Left lung (tissue), 10 donors: ENCODE data around the gene EVA1A. TPM values are rescaled to one million over a fixed set of nuclear protein-coding genes. Genes with fewer than 3 reads are reported as not detected.
A peak's percentile ranks its signal among the peaks of the same experiment; 100 is the strongest.

Experiments
- ATAC-seq: fragments of 200-7000 bp; cut with Tn5 transposase; one replicate; pipeline ENCODE4 v1.9.1; 2020; ENCODE audit warnings: moderate library complexity
- DNase-seq, 4 donors: peaks; one replicate each; pipeline ENCODE4 v3.0.0-alpha.2; 2013 to 2020
- H3K27ac ChIP-seq, 2 donors: fragments of 200-600 bp; sonication (generic) in 1 of 2; one replicate each; pipeline versions ENCODE4 v1.5.0 to v1.8.0; 2020 to 2021
- H3K27me3 ChIP-seq, 2 donors: fragments of 200-600 bp; sonication (generic) in 1 of 2; one replicate each; pipeline versions ENCODE4 v1.5.0 to v1.8.0; 2020 to 2021
- H3K36me3 ChIP-seq, 2 donors: fragments of 200-600 bp; sonication (generic) in 1 of 2; one replicate each; pipeline versions ENCODE4 v1.5.0 to v1.8.0; 2020 to 2021
- H3K4me1 ChIP-seq, 2 donors: fragments of 200-600 bp; one replicate each; pipeline ENCODE4 v1.8.0; 2021
- H3K4me3 ChIP-seq, 2 donors: fragments of 200-600 bp; sonication (generic) in 1 of 2; one replicate each; pipeline versions ENCODE4 v1.5.0 to v1.8.0; 2020 to 2021; ENCODE audit warnings: mild to moderate bottlenecking in 1 of 2
- H3K9me3 ChIP-seq, 2 donors: fragments of 200-600 bp; sonication (generic) in 1 of 2; one replicate each; pipeline versions ENCODE4 v1.5.0 to v1.8.0; 2020 to 2021
- intact Hi-C, 2 donors: fragments of 100-400 bp; cut with DNase I; formaldehyde crosslinking; loops; one replicate each; pipeline versions ENCODE4 v1.11.2 to v1.14.2; 2022
- polyA plus RNA-seq, 6 donors: library from polyadenylated mRNA; unstranded; fragments of 120-200 nt; gene quantifications; one replicate each; pipeline ENCODE4 v1.2.1, GENCODE V29; 2013; ENCODE audit not compliant: insufficient read length in 6 of 6
- total RNA-seq, 2 donors: library from RNA; stranded (reverse); fragmentation: NEBNext Ultra II Directional; extraction: Animal tissue kit (Norgen Biotek cat#: 25700); gene quantifications; one replicate each; pipeline ENCODE4 v1.2.1, GENCODE V29; 2021
- TF ChIP-seq, protein P1 (sequence below), 2 donors: fragments of 200-600 bp; sonication (generic) in 1 of 2; IDR thresholded peaks; one replicate each; pipeline versions ENCODE4 v1.5.0 to v1.8.0; 2021; ENCODE audit warnings: antibody characterized with exemption in 2 of 2
- donor health status: DM: no; HTN: yes; CAD: no.
- donor health status: DM: no; HTN: no; CAD: no.

The EVA1A gene
- total and polyA plus RNA-seq, 8 donors, result 23.2 to 54.7 (median 34.2) TPM

DNA sequence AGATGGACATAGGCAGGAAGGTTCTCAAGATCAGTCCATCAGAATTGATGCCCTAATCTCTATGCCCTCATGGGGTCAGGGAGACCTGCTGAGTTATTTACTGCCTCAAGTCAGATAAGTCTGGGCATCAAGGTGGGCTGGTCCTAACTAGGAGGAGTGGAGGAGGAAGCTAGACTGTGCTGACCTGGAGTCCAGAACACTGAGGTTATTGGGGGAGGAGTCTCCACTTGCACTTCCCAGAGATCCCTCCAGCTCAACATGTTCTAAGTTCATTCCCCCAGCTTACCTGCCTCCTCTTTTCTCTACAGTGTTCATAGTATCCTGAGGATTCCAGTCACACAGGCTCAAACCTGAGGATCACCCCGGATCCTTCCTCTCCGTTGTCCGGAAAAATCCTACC, 19.3 kb downstream of the EVA1A start:
- Histone ChIP-seq H3K4me3 (no peak overlapping the region), H3K27me3 (no peaks in the 10 kb centered on the region), H3K36me3 (no peaks in the 10 kb centered on the region), H3K9me3 (no peaks in the 10 kb centered on the region), H3K4me1 (no peaks in the 10 kb centered on the region), H3K27ac (no peak overlapping the region)
- TF ChIP-seq, protein P1, sequence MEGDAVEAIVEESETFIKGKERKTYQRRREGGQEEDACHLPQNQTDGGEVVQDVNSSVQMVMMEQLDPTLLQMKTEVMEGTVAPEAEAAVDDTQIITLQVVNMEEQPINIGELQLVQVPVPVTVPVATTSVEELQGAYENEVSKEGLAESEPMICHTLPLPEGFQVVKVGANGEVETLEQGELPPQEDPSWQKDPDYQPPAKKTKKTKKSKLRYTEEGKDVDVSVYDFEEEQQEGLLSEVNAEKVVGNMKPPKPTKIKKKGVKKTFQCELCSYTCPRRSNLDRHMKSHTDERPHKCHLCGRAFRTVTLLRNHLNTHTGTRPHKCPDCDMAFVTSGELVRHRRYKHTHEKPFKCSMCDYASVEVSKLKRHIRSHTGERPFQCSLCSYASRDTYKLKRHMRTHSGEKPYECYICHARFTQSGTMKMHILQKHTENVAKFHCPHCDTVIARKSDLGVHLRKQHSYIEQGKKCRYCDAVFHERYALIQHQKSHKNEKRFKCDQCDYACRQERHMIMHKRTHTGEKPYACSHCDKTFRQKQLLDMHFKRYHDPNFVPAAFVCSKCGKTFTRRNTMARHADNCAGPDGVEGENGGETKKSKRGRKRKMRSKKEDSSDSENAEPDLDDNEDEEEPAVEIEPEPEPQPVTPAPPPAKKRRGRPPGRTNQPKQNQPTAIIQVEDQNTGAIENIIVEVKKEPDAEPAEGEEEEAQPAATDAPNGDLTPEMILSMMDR (IDR thresholded peaks at IDR 0.05), result no peak
- no peak for ATAC-seq
- intact Hi-C loops, result no loop called here
- no peak for DNase-seq

DNA sequence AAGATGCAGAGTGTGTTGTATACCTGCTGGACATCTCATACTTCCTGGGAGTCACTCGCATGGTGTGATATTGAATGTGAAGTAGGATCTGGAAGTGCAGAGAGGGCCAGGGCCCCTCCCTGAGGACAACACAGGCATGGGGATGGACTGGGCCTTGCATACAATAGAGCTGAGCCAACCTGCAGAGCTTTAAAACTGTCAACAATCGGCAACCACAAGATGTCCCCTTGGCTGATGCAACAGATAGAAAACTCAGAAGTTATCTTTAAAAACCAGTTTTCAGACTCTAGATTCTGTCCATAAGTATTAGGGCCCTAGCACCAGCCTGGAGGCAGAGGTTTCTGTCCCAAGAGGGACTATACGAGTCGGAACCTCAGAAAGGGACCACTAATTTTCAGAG, 19.7 kb downstream of the EVA1A start:
- TF ChIP-seq, protein P1 (IDR thresholded peaks at IDR 0.05), result no peak
- no peaks in the 10 kb centered on the region for H3K36me3 ChIP-seq
- no peak for ATAC-seq

DNA sequence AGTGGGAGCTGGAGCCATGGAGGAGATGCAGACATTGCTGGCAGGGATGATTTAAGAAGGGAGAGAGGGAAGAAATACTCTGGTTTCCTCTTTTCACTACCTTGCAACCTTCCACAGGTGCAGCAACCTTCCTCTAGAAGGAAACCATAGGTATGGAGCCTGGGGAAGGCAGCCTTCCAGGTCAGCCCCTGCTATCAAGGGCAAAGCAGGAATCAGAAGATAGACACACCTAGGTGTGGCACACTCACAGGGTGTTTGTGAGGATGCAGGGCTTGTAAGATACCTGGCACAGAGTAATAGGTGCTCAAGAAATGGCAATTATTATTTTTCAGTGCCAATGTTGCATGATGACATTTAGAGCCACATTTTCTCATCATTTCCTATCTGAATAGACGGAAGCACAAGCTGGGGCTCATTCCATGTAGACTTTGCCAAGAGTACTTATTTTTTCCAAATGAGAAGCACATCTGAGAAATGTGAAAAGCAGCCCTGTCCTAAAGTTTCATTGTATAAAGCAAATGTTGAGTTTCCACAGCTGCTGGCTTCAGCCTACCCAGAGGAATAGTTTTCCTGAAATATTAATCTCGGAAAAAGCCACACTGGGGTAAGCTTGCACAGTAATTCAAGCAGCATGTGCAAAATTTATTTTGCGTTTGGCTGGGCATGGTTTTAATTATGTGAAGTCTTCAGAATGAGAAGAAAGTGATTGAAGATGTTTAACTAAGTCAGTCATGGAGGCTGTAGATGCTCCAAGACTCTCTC, 20.6 kb downstream of the EVA1A start:
- H3K9me3 ChIP-seq, result no peaks in the 10 kb centered on the region
- no peaks in the 10 kb centered on the region for H3K27me3 ChIP-seq
- no peaks in the 10 kb centered on the region for H3K36me3 ChIP-seq
- no peak overlapping the region for H3K27ac ChIP-seq
- H3K4me3 ChIP-seq, result no peak overlapping the region
- no peak for ATAC-seq
- intact Hi-C loops, result no loop called here
- TF ChIP-seq, protein P1 (IDR thresholded peaks at IDR 0.05), result no peak
- H3K4me1 ChIP-seq, result no peaks in the 10 kb centered on the region
- peak in 2 of 4 donors; percentile 87 to 92 for DNase-seq

More for the DNA sequence above, 19.7 kb downstream of the EVA1A start:
- no peak for DNase-seq
- no peak overlapping the region for H3K27ac ChIP-seq
- H3K27me3 ChIP-seq, result no peaks in the 10 kb centered on the region
- no peak overlapping the region for H3K4me3 ChIP-seq
- intact Hi-C loops, result no loop called here
- H3K4me1 ChIP-seq, result no peaks in the 10 kb centered on the region
- H3K9me3 ChIP-seq, result no peaks in the 10 kb centered on the region

DNA sequence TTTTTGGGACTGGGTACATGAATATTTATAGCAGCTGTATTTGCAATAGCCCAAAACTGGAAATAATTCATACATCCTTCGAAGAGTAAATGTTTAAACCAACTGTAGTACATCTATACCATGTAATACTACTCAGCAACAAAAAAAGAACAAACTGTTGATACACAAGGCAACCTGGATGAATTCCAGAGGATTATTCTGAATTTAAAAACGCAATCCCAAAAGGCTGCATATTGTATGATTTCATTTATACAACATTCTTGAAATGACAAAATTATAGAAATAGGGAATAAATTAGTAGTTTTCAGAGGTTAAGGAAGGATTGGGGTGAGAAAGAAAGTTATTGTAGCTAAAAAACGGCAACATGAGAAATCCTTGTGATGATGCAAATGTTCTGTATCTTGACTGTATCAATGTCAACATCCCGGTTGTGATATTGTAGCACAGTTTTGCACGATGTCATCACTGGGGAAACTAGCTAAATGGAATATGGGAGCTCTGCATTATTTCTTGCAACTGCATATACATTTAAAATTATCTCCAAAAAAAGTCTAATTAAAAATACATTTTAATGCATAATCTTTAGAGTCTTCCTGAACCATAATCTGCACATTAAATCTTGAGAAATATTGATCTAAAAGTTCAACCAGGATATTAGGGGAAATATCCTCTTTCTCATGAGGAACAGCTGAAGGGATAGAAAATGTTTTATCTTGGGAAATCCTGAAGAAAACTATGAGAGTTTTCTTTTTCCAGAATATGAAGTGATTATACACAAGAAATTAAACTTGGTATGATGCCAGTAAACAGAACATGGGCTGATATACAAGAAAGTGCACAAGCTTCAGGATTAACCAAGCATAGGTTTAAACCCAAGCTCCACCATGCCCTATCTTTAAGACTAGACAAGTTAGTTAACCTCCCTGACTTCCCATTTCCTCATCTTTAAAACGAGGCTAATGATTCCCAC, 21.9 kb downstream of the EVA1A start:
- ATAC-seq, result no peak
- intact Hi-C loops, result no loop called here
- Histone ChIP-seq H3K27me3 (no peaks in the 10 kb centered on the region), H3K4me3 (no peak overlapping the region), H3K9me3 (no peaks in the 10 kb centered on the region), H3K4me1 (no peaks in the 10 kb centered on the region), H3K27ac (no peak overlapping the region), H3K36me3 (no peaks in the 10 kb centered on the region)
- TF ChIP-seq, protein P1 (IDR thresholded peaks at IDR 0.05), result no peak
- DNase-seq, result no peak

DNA sequence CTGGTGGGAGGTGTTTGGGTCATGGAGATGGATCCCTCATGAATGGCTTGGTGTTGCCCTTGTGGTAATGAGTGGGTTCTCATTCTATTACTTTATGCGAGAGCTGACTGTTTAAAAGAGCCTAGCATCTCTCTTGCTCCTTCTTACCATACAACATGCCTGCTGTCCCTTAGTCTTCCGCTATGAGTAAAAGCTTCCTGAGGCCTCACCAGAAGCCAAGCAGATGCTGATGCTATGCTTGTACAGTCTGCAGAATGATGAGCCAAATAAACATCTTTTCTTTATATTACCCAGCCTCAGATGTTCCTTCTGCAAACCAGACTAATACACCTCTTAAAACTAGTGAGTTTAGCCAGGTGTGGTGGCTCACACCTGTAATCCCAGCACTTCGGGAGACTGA, 23.1 kb downstream of the EVA1A start:
- Histone ChIP-seq H3K27ac (no peak overlapping the region), H3K36me3 (no peaks in the 10 kb centered on the region), H3K4me1 (no peaks in the 10 kb centered on the region), H3K4me3 (no peak overlapping the region), H3K9me3 (no peaks in the 10 kb centered on the region), H3K27me3 (no peaks in the 10 kb centered on the region)
- intact Hi-C loops, result no loop called here
- DNase-seq (no peak), ATAC-seq (no peak)
- TF ChIP-seq, protein P1 (IDR thresholded peaks at IDR 0.05), result no peak
